ENCODE measurements around the gene PMS1. TPM values are rescaled to one million over a fixed set of nuclear protein-coding genes. Genes with fewer than 3 reads are reported as not detected.

Gene PMS1
- 31.8 and 39.0 TPM in 2 replicates for total RNA-seq

DNA sequence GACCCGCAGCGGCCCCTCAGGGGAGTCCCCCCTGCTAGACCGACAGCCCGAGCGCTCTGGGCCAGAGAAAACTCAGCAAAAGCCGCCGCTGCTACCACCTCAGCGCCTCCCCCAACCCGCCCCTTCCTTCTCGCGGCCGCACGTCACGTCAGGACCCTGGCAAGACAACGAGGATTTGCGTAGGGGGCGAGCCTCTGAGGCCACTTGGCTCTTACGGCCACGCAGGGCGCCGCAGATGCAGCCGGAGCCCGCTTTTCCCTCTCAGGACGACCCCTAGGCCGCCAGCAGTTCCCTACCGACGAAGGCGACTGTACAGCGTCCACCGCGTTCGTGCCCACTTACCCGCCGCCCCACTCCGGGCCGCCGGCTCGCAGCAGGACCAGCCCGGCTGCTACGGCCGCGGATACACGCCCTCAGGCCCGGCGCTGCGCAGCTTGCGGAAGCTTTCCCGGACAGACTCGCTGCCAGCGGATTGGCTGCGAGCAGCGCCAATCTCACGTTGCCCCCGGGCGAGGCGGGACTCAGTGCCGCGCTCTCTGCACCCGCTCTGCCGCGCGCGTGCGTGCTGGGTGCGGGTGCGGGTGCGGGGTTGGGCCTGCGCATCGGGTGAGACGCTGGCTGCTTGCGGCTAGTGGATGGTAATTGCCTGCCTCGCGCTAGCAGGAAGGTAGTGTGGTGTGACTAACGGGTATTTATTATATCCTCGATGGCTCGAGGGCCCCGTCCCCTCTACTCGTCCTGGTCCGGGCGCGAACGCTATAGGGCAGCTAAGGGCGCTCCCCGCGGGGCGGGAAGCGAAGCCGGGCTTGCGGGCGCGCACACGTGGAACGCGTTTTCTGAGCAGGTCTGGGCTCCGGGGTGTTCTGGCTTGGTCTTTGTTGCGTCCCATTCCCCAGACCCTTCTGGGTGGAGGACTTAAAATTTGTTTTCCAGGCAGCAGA is at the start of gene PMS1, which contains the start of gene ORMDL1:
Gene PMS1, plus strand, starts transcription at position 524 of the 941 bp plus-strand sequence. CDS start 7,360 bp downstream, outside the sequence.
Gene ORMDL1, minus strand, starts transcription at position 413 of the 941 bp plus-strand sequence. CDS start 1,744 bp downstream, outside the sequence.
- intact Hi-C loops (cut with micrococcal nuclease), result loop anchor here (1.0 to 10.0 kb wide), 10 partner anchors 22 to 1228 kb away; partner anchors contain the start of genes ANKAR, ASNSD1, GLS and HIBCH

DNA sequence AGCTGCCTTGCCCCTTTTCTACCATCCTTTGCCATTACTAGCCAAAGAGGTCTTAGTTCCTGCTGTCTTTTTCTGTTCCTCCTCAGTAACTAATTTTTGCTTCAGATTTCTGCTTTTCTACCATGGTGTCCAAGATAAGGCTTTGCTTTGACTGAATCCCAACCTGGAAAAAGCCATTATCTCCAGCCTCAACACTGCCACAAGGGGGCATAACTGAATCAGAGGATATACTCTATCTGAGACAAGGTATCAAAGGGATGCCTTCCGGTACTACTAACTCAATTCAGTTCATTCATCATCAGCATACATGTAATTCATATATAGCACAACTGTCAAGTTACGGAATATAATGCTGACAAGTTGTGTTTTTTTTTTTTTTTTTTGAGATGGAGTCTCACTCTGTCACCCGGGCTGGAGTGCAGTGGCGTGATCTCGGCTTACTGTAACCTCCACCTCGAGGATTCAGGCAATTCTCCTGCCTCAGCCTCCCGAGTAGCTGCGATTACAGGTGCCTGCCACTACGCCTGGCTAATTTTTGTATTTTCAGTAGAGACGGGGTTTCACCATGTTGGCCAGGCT is 33.1 kb upstream of the PMS1 start:
- intact Hi-C loops (cut with micrococcal nuclease), result loop anchor here (1.0 to 5.0 kb wide), 3 partner anchors 36 to 319 kb away; partner anchors contain the start of gene ASNSD1

DNA sequence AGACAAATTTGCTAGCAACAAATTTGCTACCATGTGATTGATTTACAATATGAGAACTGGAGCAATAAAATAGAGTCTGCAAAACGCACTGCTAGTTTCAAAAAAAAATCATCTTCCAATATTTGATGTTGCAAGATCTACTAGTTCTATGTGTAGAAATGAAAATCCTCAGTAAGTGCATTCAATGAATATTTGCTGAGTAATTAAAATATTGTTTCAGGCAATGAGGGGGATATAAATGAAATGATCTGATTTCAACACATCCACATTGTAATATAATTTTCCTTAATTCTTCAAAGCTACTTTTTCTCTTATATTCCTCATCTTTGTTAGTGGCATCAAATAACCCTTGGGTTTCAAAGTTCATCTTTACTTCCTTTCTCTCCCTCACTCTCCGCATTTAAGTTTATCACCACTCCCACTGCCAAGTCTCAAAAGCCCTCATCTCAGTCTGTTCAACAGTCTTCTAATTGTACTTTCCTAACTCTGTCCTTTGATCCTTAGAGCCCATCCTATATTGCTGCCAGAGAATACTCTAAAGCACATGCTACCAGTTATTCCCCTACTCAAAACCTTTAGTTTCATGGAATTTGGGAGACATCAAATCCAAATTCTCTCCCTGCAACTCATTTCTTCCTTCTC is 27.8 kb upstream of the PMS1 start:
- intact Hi-C loops (cut with micrococcal nuclease), result no loop called here

DNA sequence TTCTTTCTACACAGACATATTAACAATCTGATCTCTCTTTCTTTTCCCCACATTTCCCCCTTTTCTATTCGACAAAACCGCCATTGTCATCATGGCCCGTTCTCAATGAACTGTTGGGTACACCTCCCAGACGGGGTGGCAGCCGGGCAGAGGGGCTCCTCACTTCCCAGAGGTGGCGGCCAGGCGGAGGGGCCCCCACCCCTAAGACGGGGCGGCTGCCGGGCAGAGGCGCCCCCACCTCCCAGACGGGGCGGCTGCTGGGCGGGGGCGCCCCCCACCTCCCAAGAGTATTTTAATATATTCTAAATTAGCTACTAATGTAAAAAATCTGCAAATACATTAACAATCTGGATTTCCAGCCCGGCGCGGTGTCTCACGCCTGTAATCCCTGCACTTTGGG is 24.1 kb upstream of the PMS1 start:
- intact Hi-C loops (cut with micrococcal nuclease), result loop anchor here (5.0 kb wide), 2 partner anchors 178 to 557 kb away; partner anchors contain the start of genes HIBCH and SLC40A1

DNA sequence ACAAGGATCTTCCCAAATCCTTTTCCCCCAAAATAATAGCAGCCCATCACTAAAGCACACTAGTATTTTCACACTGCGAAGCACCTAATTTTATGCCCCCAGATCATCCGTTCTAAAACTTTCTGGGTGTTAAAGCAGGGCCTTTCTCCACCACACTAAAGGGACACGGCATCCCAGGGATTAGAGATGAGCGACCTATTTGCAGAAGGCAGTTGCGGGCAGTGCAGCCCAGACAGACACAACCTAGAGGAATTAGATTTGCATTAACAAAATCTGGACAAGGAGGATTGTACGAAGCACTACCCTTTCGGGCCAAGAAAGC is 22.1 kb upstream of the PMS1 start:
- intact Hi-C loops (cut with micrococcal nuclease), result loop anchor here (1.0 to 5.0 kb wide), 8 partner anchors 22 to 887 kb away; partner anchors contain the start of genes ANKAR, ASNSD1, HIBCH and NAB1

DNA sequence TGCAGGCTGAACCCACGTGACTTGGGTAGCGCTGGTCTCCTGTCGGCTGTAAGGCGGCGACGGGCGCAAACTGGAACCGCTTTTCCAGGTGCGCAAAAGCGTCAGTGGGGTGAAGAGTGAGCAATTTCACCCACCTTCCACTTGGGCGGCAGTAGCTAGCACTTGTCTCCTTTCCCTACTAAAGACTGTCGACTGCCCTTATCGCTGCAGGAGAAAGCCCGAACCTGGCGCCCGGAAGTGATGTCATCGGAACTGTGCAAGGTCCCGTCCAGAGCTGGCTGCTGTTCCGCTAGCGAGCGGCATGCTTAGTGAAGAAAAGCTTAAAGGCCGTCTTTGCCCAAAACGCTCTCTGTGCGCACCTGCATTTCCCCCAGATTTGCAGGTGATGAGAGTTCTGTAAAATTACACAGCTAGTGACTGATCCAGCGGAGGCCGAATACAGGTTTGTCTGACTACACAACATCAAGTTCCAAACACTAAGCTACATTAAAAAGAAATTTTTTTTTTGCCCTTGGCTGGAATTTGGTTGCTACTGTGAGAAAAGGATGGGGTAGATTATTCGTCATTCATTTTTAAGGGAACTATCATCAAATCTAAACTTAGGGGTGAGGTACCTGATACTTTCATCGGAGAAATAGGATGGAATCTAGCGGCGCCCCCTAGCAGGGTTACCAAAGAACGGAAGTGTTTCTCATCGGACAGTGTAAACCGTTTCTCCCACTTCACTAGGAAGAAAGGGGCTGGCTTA is 21.5 kb upstream of the PMS1 start, which contains the start of gene OSGEPL1:
Gene OSGEPL1, minus strand, starts transcription at position 242 of the 748 bp plus-strand sequence. CDS start 1,152 bp downstream, outside the sequence.
- intact Hi-C loops (cut with micrococcal nuclease), result loop anchor here (1.0 to 5.0 kb wide), 8 partner anchors 22 to 886 kb away; partner anchors contain the start of genes ANKAR, ASNSD1, HIBCH and NAB1

DNA sequence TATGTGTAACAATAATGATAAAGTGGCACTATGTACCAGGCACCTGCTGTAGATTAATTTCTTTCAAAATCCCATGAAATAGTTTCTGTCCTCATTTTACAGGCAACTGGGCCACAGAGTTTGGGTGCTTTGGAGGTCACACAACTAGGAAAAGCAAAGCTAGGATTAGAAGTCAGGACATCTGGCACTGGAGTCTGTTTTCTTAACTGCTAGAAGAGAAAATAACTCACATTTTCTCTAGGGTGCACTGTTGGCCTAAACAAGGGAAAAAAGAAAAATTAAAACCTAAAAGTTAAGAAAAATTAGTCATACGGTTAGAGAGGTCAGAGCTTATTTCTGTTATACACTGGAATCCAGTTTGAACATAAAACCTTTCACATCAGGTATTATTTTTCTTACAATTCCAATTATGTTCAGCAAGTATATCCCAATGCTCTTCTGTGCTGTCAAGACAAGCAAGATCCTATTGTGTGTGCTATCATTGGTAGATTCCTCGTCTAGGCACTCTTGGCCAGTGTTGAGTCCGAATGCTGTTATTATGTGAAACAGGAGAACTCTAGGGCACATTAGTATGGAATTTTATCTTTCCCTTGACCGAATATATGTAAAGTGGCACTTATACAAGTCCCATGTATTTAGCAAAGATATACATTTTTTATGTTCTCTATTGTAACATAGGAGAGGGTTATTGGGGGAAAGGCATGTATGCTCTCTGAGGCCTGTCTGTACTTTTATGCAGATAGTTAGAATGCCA is 20.2 kb upstream of the PMS1 start:
- intact Hi-C loops (cut with micrococcal nuclease), result loop anchor here (2.0 to 5.0 kb wide), 4 partner anchors 65 to 885 kb away; partner anchors contain the start of genes HIBCH, NAB1 and SLC40A1

DNA sequence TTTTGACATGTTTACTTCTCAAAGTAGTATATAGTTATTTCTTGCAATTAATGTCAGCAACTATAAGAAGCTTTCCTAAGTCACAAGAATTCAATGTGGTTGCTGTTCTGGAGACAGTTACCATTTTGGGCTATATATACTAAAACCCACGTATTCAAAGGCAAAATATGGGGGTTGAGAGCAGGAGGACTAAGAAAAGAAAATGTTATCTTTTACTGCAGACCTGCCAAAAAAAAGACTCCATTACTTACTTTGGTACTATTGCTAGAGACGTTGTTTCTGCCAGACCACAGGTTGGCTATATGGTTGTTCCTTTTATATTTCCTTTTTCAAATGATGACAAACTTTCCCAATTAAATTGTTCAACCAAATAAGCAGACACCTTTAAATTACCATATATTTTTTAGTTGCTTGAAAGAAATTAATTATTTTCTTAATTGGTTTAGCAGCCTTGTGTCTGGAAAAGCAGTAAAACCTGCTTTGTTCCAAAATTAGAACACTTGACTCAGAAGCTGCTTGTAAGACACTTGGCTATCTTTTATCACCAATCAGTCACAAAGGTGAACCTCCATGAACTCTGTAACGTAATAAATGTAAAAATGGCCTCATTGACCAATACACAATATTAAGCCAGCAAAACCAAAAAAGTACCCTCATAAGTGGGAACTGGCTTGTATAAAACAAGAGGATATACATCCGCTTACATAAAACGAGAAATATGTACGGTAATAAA is 13.5 kb upstream of the PMS1 start:
- intact Hi-C loops (cut with micrococcal nuclease), result no loop called here

DNA sequence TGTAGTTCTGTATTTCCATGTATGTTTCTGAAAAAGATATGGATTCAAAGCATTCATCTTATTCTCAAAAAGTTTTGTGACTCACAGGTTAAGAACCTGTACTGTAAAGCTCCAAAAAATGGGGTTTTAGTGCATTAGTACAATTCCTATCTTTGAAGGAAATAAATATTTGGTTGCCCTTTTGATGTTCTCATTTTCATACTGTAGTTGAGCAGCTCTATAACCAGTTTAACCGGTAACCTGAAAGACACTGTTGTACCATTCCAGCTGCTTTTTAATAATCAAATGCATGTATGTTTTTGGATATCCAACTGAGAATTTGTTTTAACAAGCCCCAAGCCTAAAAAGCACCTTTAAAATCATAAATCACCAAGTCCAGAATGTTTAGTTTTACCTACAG is 12.0 kb upstream of the PMS1 start:
- intact Hi-C loops (cut with micrococcal nuclease), result no loop called here

DNA sequence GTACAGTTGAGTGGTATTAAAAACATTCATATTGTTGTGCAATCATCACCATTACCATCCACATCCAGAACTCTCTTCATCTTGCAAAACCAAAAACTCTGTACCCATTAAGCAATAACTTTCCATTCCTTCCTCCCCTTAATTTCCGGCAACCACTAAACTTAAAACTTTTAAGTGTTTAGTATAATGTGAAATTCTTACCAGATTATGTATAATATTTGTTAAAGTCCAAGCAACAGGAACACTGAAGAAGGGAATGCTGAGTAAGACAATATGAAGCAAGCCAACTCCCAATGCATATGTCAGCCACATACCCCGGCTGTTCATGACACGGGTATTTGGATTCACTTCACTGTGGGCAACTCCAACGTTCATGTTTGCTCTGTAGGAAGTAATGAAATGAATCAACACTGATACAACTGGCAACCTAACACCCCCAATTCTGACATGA is 2.0 kb upstream of the PMS1 start:
- intact Hi-C loops (cut with micrococcal nuclease), result loop anchor here (5.0 to 10.0 kb wide), 3 partner anchors 533 to 1230 kb away; partner anchors contain the start of genes GLS, HIBCH and STAT1

DNA sequence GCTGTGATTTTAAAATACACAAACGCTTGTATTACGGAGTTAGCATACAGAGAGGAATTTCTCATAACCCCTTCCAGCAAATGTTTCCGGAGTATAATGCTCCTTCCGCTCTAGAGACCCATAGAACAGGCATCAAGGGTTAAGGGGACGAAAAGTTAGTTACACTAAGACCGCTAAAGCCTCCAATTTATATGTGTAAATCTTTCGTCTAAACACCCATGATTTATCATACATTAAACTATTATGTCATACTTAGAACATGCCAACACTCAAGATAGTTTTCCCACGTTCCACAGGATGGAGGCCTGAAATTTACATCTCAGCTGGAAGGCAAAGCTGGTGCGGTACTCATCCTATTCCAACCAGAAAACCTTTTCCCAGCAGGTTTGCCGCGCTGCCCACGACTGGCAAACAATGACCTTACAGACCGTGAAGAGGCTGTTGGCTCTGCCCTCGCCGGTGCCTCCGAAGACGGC is 761 bp upstream of the PMS1 start:
- intact Hi-C loops (cut with micrococcal nuclease), result loop anchor here (5.0 to 10.0 kb wide), 3 partner anchors 531 to 1229 kb away; partner anchors contain the start of genes GLS, HIBCH and STAT1

DNA sequence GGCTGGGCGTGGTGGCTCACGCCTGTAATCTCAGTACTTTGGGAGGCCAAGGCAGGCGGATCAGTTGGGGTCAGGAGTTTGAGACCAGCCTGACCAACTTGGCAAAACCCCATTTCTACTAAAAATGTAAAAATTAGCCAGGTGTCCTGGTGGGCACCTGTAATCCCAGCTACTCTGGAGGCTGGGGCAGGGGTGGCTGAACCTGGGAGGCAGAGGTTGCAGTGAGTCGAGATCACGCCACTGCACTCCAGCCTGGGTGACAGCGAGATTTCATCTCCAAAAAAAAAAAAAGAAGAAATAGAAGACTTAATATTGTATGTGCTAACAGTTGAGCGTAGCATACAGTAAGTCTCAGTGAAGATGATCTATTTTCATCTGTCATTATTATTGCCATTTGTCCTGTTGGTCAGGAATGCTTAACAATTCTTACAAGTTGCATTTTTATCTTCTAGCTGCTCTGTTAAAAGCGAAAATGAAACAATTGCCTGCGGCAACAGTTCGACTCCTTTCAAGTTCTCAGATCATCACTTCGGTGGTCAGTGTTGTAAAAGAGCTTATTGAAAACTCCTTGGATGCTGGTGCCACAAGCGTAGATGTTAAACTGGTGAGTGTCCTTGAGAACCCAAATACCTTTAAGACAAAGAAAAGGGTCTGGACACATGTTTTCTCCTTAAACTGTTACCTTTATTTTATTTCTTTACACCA is 7.2 kb downstream of the PMS1 start:
- intact Hi-C loops (cut with micrococcal nuclease), result no loop called here

DNA sequence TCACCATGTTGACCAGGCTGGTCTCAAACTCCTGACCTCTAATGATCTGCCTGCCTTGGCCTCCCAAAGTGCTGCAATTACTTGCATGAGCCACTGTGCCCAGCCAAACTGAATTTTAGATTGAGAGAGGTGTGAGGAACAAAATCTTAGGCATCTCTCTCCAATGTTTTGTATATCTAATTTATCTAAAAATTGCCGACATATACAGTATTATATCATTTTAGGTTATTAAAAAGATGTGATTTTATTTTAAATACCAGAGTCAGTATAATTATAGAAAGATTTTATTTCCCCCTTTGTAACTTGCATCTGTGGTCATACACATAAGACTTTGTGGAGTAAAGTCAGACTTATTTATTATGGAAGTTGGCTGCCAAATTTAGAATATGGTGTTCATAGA is 10.1 kb downstream of the PMS1 start:
- intact Hi-C loops (cut with micrococcal nuclease), result no loop called here

DNA sequence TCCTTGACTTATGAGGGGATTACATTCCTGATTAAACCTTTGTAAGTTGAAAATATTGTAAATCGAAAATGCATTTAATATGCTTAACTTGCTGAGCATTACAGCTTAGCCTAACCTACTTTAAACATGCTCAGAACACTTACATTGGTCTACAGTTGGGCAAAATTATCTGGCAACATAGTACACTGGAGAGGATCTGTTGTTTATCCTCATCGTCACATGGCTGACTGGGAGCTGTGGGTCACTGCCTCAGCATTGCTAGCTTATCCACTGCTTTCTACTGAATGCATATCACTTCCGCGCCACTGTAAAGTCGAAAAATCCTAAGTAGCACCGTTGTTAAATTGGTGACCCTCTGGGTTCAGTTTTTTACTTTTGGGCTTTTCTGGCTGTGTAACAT is 13.7 kb downstream of the PMS1 start:
- intact Hi-C loops (cut with micrococcal nuclease), result loop anchor here (2.0 kb wide), 1 partner anchor 273 kb away; no protein-coding TSS in a partner anchor

DNA sequence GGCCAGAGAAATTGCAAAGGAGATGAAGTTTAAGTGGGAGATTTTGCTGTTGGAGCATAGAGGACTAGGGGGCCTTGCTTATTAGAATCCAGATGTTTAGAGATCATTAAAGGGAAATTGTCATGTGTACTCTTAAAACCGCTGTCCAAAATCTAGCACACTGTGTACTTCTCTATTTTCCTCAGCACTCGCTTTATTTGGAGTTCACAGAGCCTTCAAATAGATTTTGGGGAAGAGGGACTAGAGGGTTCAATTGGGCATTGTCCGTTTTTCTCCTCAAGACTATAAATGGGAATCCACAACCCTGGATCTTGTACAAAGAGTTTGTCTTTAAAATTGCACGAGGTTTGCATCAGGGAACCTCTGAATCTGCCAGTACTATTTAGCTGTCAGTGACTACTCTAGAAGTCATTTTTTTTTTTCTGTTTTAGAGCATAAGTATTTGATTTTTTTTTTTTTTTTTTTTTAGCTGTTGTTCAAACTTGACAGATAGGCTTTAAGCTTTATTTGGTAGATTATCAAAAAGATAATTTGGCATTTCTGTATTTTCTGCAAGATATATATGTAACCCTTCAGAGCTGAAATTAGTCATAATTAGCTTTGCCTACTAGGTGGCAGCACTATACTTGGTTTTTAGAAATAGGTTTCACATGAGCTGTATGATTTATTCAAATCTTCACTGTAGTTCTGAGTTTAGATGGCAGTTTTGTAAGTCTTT is 14.2 kb downstream of the PMS1 start:
- intact Hi-C loops (cut with micrococcal nuclease), result loop anchor here (2.0 kb wide), 1 partner anchor 272 kb away; no protein-coding TSS in a partner anchor

DNA sequence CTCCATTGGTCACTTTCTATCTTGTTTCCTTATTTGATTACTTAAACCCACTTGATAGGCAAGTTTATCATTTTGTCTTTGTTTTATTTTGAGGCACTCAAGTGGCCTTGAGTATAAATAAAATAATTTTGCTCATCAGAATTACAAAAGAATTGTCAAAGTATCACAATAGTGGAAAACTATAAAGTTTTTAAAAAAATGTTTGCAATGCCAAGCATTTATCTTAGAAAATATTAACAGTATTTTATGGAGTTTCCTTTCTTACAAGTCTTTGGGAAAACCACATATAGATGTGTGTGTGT is 14.7 kb downstream of the PMS1 start:
- intact Hi-C loops (cut with micrococcal nuclease), result loop anchor here (2.0 kb wide), 1 partner anchor 272 kb away; no protein-coding TSS in a partner anchor

DNA sequence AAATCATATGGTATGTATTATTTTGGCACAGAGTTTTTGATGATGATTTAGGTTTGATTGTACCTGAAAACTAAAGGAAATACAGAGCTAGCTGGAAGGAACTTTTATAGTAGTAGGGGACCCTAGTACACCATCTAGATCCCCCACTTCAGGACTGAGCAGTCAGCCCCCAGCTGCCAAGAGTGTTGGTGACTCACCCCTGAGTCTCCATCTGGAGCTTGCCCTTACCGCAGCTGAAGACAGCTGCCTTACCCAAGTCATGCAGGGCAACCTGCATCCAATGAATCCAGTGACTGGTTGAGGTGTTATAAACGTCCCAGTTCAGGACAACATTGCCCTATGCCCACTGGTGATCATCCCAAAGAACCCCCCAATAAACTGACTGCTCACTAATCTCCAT is 15.3 kb downstream of the PMS1 start:
- intact Hi-C loops (cut with micrococcal nuclease), result loop anchor here (2.0 kb wide), 1 partner anchor 271 kb away; no protein-coding TSS in a partner anchor
